Esophagus muscularis mucosa (tissue), 4 donors: ENCODE data around the gene SAC3D1.

Experiments
- CTCF ChIP-seq, 3 experiments: fragments of 200-600 bp in 2 of 3; fragments of 450-650 bp in 1 of 3; sonication (generic) in 2 of 3; IDR thresholded peaks; one replicate each; pipeline ENCODE4 v1.5.1; 2017 to 2019; ENCODE audit warnings: antibody characterized with exemption in 3 of 3, mild to moderate bottlenecking in 2 of 3, moderate library complexity in 1 of 3
- EP300 ChIP-seq: sonication (generic); formaldehyde crosslinking; IDR thresholded peaks from one replicate; pipeline ENCODE4 v1.6.1; 2017; ENCODE audit warnings: antibody characterized with exemption
- POLR2A ChIP-seq: fragments of 450-650 bp; IDR thresholded peaks from one replicate; pipeline ENCODE4 v1.6.1; 2017; ENCODE audit warnings: antibody characterized with exemption, moderate library complexity, mild to moderate bottlenecking, low read depth
- POLR2AphosphoS5 ChIP-seq, 2 donors: sonication (generic); formaldehyde crosslinking; IDR thresholded peaks; one replicate each; pipeline ENCODE4 v1.6.1; 2017; ENCODE audit warnings: antibody characterized with exemption in 2 of 2

- TF ChIP-seq POLR2AphosphoS5 (IDR thresholded peaks at IDR 0.05) = no peak
- no peak for TF ChIP-seq CTCF (IDR thresholded peaks at IDR 0.05)
- TF ChIP-seq EP300 = no peak
- no peak for TF ChIP-seq POLR2A
These were observed 46.7 kb upstream of the SAC3D1 start for GRCh38 chr11:64994318-64994717.
